K562 (cell line): ENCODE data around the gene PEBP1.

Experiments
- EP300 ChIP-seq: IDR thresholded peaks from 2 replicates; pipeline ENCODE4 v1.6.1; 2012; ENCODE audit warnings: low read length, improper control_type of control experiment
- MXI1 ChIP-seq: IDR thresholded peaks from 2 replicates; pipeline ENCODE4 v1.6.1; 2011; ENCODE audit warnings: low read depth, mild to moderate bottlenecking, improper control_type of control experiment, low read length

GRCh38 chr12:118145113-118145797 is 9.3 kb downstream of the PEBP1 start:
- no peak for TF ChIP-seq EP300
- TF ChIP-seq MXI1, result no peak
